ENCODE measurements around the gene IQSEC1. TPM values are rescaled to one million over a fixed set of nuclear protein-coding genes. Genes with fewer than 3 reads are reported as not detected.

The IQSEC1 gene
- total RNA-seq, 1 experiment from 2014 or later, result 28.1 TPM

DNA sequence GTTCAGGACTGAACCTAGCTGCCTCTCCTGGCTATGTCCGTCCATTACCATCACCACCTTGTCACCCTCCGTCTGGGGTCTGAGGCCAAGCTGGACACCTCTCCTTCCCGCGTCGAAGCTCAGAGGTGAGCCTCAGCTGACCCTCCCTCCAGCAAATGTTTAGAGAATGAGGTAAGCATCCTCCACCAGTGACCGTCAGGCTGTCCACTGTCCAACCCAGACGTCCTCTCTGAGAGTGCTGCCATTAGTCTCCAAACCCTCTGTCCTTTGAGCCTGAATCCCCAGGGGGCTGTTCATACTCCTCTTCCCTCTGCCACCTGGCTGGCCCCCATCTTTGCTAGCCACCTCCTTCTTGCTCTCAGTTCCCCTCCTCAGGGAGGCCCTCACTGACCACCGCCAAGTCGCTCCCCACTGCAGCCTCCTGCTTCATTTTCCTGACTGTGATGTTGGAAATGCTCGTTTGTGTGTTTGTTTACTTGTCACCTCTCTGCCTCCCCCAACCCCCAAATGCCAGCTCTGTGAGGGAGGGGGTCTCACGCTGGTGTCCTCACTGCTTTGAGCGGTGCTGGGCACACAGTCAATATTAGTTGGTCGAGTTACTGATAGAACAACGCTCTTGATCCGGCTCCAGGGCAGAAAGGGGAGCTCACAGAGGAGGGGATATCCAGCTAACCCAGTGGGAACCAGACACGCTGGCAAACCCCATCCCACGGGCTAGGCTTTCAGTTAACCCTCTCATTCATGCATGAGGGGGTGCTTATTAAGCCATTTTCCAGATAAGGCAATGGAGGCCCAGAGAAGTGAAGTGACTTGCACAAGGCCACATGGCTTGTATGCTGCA is 64.9 kb downstream of the IQSEC1 start:
- Histone ChIP-seq H3K27me3 (ENCODE audit: insufficient read depth, low read length) (no peaks in the 10 kb centered on the region), H4K20me1 (ENCODE audit: insufficient read depth) (no peaks in the 10 kb centered on the region), H3K79me2 (ENCODE audit: insufficient read depth, low read length) (no peaks in the 10 kb centered on the region), H3K36me3 (ENCODE audit: control insufficient read depth in 1 of 2, insufficient read depth in 2 of 2, low read length in 2 of 2) (no peaks in the 10 kb centered on the region), H3K4me2 (ENCODE audit: low read length) (no peak overlapping the region), H3K4me3 (replicated peaks in 1 of 2; ENCODE audit: low read depth in 1 of 2, low read length in 2 of 2) (no peak overlapping the region), H3K9me2 (ENCODE audit: insufficient read depth) (no peaks in the 10 kb centered on the region), H3K4me1 (ENCODE audit: control insufficient read depth in 1 of 2, insufficient read depth in 2 of 2, low read length in 2 of 2) (peaks cover 11 to 14% of the 10 kb centered on the region in 2 experiments; a peak in 3 of 4 replicates), H3K9ac (ENCODE audit: low read length) (no peak overlapping the region), H3K9me3 (ENCODE audit: control insufficient read depth in 1 of 2, insufficient read depth in 1 of 2, low read depth in 1 of 2, low read length in 2 of 2) (no peaks in the 10 kb centered on the region), H3K27ac (ENCODE audit: low read depth, low read length) (no peak overlapping the region), H2AFZ (ENCODE audit: low read depth, low read length, poor library complexity, severe bottlenecking) (no peak overlapping the region)
- intact Hi-C loops (cut with micrococcal nuclease), result no loop called here
- no peak for DNase-seq (ENCODE audit: low read depth, low spot score)
- RAD21 ChIA-PET (ENCODE audit: low non-redundant PET in 1 of 2, low total read pairs in 2 of 2, uncharacterized antibody in 2 of 2, unreplicated experiment in 2 of 2), result no interaction called here
- CTCF ChIA-PET, result no interaction called here
- POLR2A ChIA-PET, result no interaction called here
- no TSS peak for BruUV-seq (replicated peaks)
- no peak for TF ChIP-seq RAD21 (IDR thresholded peaks at IDR 0.05; ENCODE audit: low read depth)
- no peak for TF ChIP-seq ZNF274 (IDR thresholded peaks at IDR 0.05; ENCODE audit: low read depth, low read length)
- TF ChIP-seq, protein P1, sequence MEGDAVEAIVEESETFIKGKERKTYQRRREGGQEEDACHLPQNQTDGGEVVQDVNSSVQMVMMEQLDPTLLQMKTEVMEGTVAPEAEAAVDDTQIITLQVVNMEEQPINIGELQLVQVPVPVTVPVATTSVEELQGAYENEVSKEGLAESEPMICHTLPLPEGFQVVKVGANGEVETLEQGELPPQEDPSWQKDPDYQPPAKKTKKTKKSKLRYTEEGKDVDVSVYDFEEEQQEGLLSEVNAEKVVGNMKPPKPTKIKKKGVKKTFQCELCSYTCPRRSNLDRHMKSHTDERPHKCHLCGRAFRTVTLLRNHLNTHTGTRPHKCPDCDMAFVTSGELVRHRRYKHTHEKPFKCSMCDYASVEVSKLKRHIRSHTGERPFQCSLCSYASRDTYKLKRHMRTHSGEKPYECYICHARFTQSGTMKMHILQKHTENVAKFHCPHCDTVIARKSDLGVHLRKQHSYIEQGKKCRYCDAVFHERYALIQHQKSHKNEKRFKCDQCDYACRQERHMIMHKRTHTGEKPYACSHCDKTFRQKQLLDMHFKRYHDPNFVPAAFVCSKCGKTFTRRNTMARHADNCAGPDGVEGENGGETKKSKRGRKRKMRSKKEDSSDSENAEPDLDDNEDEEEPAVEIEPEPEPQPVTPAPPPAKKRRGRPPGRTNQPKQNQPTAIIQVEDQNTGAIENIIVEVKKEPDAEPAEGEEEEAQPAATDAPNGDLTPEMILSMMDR (IDR thresholded peaks at IDR 0.05 in 2 of 3, conservative IDR thresholded peaks at IDR 0.05 in 1 of 3; ENCODE audit: borderline replicate concordance in 1 of 3, insufficient read depth in 1 of 3, low read depth in 2 of 3, low read length in 2 of 3), result no peak
- no peak for TF ChIP-seq YY1 (IDR thresholded peaks at IDR 0.05; ENCODE audit: extremely low read depth, insufficient replicate concordance, low read depth, low read length)
- no peak for TF ChIP-seq ZFX (IDR thresholded peaks at IDR 0.05)
- no peak for TF ChIP-seq CEBPB (IDR thresholded peaks at IDR 0.05; ENCODE audit: low read depth)
- no peak for TF ChIP-seq SRF (IDR thresholded peaks at IDR 0.05; ENCODE audit: low read depth)
- TF ChIP-seq, protein P2, sequence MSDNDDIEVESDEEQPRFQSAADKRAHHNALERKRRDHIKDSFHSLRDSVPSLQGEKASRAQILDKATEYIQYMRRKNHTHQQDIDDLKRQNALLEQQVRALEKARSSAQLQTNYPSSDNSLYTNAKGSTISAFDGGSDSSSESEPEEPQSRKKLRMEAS (IDR thresholded peaks at IDR 0.05), result no peak
- TF ChIP-seq TCF7L2 (IDR thresholded peaks at IDR 0.05; ENCODE audit: borderline replicate concordance, extremely low read depth, insufficient read depth, insufficient read length), result no peak
- no peak for TF ChIP-seq EGR1 (IDR thresholded peaks at IDR 0.05; ENCODE audit: low read depth)
- TF ChIP-seq EZH2phosphoT487 (IDR thresholded peaks at IDR 0.05; ENCODE audit: borderline replicate concordance), result no peak
- TF ChIP-seq, protein P3, sequence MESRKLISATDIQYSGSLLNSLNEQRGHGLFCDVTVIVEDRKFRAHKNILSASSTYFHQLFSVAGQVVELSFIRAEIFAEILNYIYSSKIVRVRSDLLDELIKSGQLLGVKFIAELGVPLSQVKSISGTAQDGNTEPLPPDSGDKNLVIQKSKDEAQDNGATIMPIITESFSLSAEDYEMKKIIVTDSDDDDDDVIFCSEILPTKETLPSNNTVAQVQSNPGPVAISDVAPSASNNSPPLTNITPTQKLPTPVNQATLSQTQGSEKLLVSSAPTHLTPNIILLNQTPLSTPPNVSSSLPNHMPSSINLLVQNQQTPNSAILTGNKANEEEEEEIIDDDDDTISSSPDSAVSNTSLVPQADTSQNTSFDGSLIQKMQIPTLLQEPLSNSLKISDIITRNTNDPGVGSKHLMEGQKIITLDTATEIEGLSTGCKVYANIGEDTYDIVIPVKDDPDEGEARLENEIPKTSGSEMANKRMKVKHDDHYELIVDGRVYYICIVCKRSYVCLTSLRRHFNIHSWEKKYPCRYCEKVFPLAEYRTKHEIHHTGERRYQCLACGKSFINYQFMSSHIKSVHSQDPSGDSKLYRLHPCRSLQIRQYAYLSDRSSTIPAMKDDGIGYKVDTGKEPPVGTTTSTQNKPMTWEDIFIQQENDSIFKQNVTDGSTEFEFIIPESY (IDR thresholded peaks at IDR 0.05; ENCODE audit: extremely low read depth, insufficient replicate concordance, low read length), result no peak
- TF ChIP-seq, protein P4, sequence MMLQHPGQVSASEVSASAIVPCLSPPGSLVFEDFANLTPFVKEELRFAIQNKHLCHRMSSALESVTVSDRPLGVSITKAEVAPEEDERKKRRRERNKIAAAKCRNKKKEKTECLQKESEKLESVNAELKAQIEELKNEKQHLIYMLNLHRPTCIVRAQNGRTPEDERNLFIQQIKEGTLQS (IDR thresholded peaks at IDR 0.05), result no peak
- ATAC-seq, result no peak
